H9 (cell line): Measurements from ENCODE around the gene CDKN2D. TPM values are rescaled to one million over a fixed set of nuclear protein-coding genes. Genes with fewer than 3 reads are reported as not detected.

ENCODE experiments used
- DNase-seq: peaks from one replicate; pipeline ENCODE4 v3.0.0-alpha.2; 2017
- H2AFZ ChIP-seq: one replicate; pipeline ENCODE4 v1.6.1; 2013; ENCODE audit warnings: mild to moderate bottlenecking, low read length, control low read depth, moderate library complexity
- H2AK5ac ChIP-seq: 2 replicates; pipeline ENCODE4 v1.6.1; 2013; ENCODE audit warnings: low read length, control low read depth, mixed read lengths; ENCODE audit not compliant: insufficient read length
- H2BK120ac ChIP-seq: one replicate; pipeline ENCODE4 v1.6.1; 2013; ENCODE audit warnings: low read depth, mild to moderate bottlenecking, low read length, control low read depth, inconsistent platforms; ENCODE audit not compliant: poor library complexity, severe bottlenecking
- H2BK12ac ChIP-seq: 2 replicates; pipeline ENCODE4 v1.6.1; 2013; ENCODE audit warnings: low read length, control low read depth, mixed read lengths, low read depth; ENCODE audit not compliant: insufficient read length
- H2BK15ac ChIP-seq: 2 replicates; pipeline ENCODE4 v1.6.1; 2013; ENCODE audit warnings: low read depth, low read length, control low read depth
- H2BK20ac ChIP-seq: one replicate; pipeline ENCODE4 v1.6.1; 2013; ENCODE audit warnings: low read depth, mild to moderate bottlenecking, low read length, control low read depth, inconsistent platforms; ENCODE audit not compliant: poor library complexity, severe bottlenecking
- H2BK5ac ChIP-seq: 2 replicates; pipeline ENCODE4 v1.6.1; 2013; ENCODE audit warnings: low read length, control low read depth, mixed read lengths; ENCODE audit not compliant: insufficient read length
- H3K14ac ChIP-seq: 2 replicates; pipeline ENCODE4 v1.6.1; 2013; ENCODE audit warnings: low read length, control low read depth; ENCODE audit not compliant: insufficient read depth
- H3K18ac ChIP-seq: 2 replicates; pipeline ENCODE4 v1.6.1; 2013; ENCODE audit warnings: low read depth, mild to moderate bottlenecking, mixed read lengths, low read length, control low read depth; ENCODE audit not compliant: insufficient read length
- H3K23ac ChIP-seq: 2 replicates; pipeline ENCODE4 v1.6.1; 2013; ENCODE audit warnings: low read length, control low read depth, mixed read lengths, low read depth; ENCODE audit not compliant: insufficient read length
- H3K23me2 ChIP-seq: 2 replicates; pipeline ENCODE4 v1.6.1; 2013; ENCODE audit warnings: low read depth, mild to moderate bottlenecking, mixed read lengths, low read length, control low read depth; ENCODE audit not compliant: insufficient read length, poor library complexity, severe bottlenecking
- H3K27ac ChIP-seq: 2 replicates; pipeline ENCODE4 v1.5.1; 2013; ENCODE audit warnings: low read length, control low read depth, mixed read lengths, low read depth; ENCODE audit not compliant: insufficient read length
- H3K27me3 ChIP-seq: 2 replicates; pipeline ENCODE4 v1.6.1; 2013; ENCODE audit warnings: low read length, control low read depth, inconsistent platforms; ENCODE audit not compliant: insufficient read depth
- H3K4ac ChIP-seq: 2 replicates; pipeline ENCODE4 v1.6.1; 2013; ENCODE audit warnings: low read depth, mild to moderate bottlenecking, control low read depth, inconsistent platforms, low read length, moderate library complexity
- H3K4me1 ChIP-seq: 2 replicates; pipeline ENCODE4 v1.6.1; 2013; ENCODE audit warnings: low read length, control low read depth, inconsistent platforms; ENCODE audit not compliant: insufficient read depth
- H3K4me2 ChIP-seq: 2 replicates; pipeline ENCODE4 v1.6.1; 2013; ENCODE audit warnings: low read length, control low read depth, mixed read lengths; ENCODE audit not compliant: insufficient read length, insufficient read depth
- H3K56ac ChIP-seq: 2 replicates; pipeline ENCODE4 v1.6.1; 2013; ENCODE audit warnings: low read depth, mild to moderate bottlenecking, mixed read lengths, low read length, control low read depth; ENCODE audit not compliant: insufficient read length
- H3K79me1 ChIP-seq: 2 replicates; pipeline ENCODE4 v1.6.1; 2013; ENCODE audit warnings: low read depth, mild to moderate bottlenecking, moderate library complexity, low read length, control low read depth, inconsistent platforms; ENCODE audit not compliant: insufficient read depth, poor library complexity, severe bottlenecking
- H3K79me2 ChIP-seq: 2 replicates; pipeline ENCODE4 v1.6.1; 2013; ENCODE audit warnings: low read length, control low read depth, inconsistent platforms; ENCODE audit not compliant: insufficient read depth
- H3K9ac ChIP-seq: 2 replicates; pipeline ENCODE4 v1.6.1; 2013; ENCODE audit warnings: low read length, control low read depth, mixed read lengths; ENCODE audit not compliant: insufficient read length; ENCODE audit errors: extremely low read depth
- H3K9me3 ChIP-seq: one replicate; pipeline ENCODE4 v1.6.1; 2013; ENCODE audit warnings: low read depth, low read length, inconsistent platforms; ENCODE audit not compliant: control insufficient read depth
- H3T11ph ChIP-seq: one replicate; pipeline ENCODE4 v1.6.1; 2013; ENCODE audit warnings: mild to moderate bottlenecking, low read length, control low read depth, inconsistent platforms
- H4K20me1 ChIP-seq: one replicate; pipeline ENCODE4 v1.6.1; 2013; ENCODE audit not compliant: control insufficient read depth, insufficient read length, insufficient read depth
- H4K5ac ChIP-seq: 2 replicates; pipeline ENCODE4 v1.6.1; 2013; ENCODE audit warnings: low read depth, mild to moderate bottlenecking, mixed read lengths, low read length, control low read depth; ENCODE audit not compliant: insufficient read length
- H4K8ac ChIP-seq: replicated peaks from 2 replicates; pipeline ENCODE4 v1.6.1; 2013; ENCODE audit warnings: low read length, control low read depth, mixed read lengths, low read depth; ENCODE audit not compliant: insufficient read length
- H4K91ac ChIP-seq: 2 replicates; pipeline ENCODE4 v1.6.1; 2013; ENCODE audit warnings: low read depth, mild to moderate bottlenecking, moderate library complexity, mixed read lengths, low read length, control low read depth; ENCODE audit not compliant: insufficient read length
- H3K27ac Mint-ChIP-seq, 3 experiments: 2 replicates in 2 of 3; 3 replicates in 1 of 3; pipeline ENCODE4 v1.8.0; 2020 to 2021; ENCODE audit warnings: mixed read lengths in 3 of 3, mild to moderate bottlenecking in 1 of 3, moderate library complexity in 1 of 3
- H3K27me3 Mint-ChIP-seq: 2 replicates; pipeline ENCODE4 v1.8.0; 2021; ENCODE audit warnings: low read depth, mild to moderate bottlenecking, moderate library complexity, mixed read lengths
- H3K36me3 Mint-ChIP-seq, 3 experiments: 2 replicates in 2 of 3; 3 replicates in 1 of 3; pipeline ENCODE4 v1.8.0; 2020 to 2021; ENCODE audit warnings: low read depth in 3 of 3, mixed read lengths in 3 of 3; ENCODE audit not compliant: insufficient read depth in 1 of 3
- H3K4me1 Mint-ChIP-seq, 2 experiments: 2 replicates each; pipeline ENCODE4 v1.8.0; 2020; ENCODE audit warnings: mixed read lengths in 2 of 2
- H3K4me3 Mint-ChIP-seq, 2 experiments: 2 replicates in 1 of 2; 3 replicates in 1 of 2; pipeline ENCODE4 v1.8.0; 2020 to 2021; ENCODE audit warnings: mild to moderate bottlenecking in 2 of 2, mixed read lengths in 2 of 2, moderate library complexity in 1 of 2
- H3K9me3 Mint-ChIP-seq, 2 experiments: 2 replicates in 1 of 2; 3 replicates in 1 of 2; pipeline ENCODE4 v1.8.0; 2020; ENCODE audit warnings: mild to moderate bottlenecking in 2 of 2, mixed read lengths in 2 of 2, moderate library complexity in 1 of 2
- CTCF ChIP-seq: fragments of 200-600 bp; sonication (generic); conservative IDR thresholded peaks from 3 replicates; pipeline ENCODE4 v1.8.0; 2021; ENCODE audit warnings: antibody characterized with exemption, mild to moderate bottlenecking
- WGBS: extraction: QIAGEN DNeasy Blood & Tissue Kit; methylation state at CpG from one replicate; pipeline ENCODE4 v1.1.7; 2013; ENCODE audit warnings: missing lambda C conversion rate, low lambda C conversion rate, mixed read lengths; ENCODE audit not compliant: insufficient read length; ENCODE audit errors: extremely low coverage; 5-methylcytosine and 5-hydroxymethylcytosine counted together
- total RNA-seq: library from RNA; stranded (reverse); gene quantifications from 2 replicates; pipeline ENCODE4 v1.2.1, GENCODE V29; 2021

Gene CDKN2D
- total RNA-seq, 1 experiment from 2014 or later = 2.8 TPM

- no peak overlapping the region for H4K8ac ChIP-seq
- no peak overlapping the region for H2BK120ac ChIP-seq
- H3T11ph ChIP-seq = no peak overlapping the region
- Mint-ChIP-seq H3K4me3 (no peak overlapping the region), H3K9me3 (no peaks in the 10 kb centered on the region), H3K27ac (no peak overlapping the region), H3K27me3 (no peaks in the 10 kb centered on the region), H3K36me3 (peaks cover 2 to 11% (median 5%) of the 10 kb centered on the region in 3 experiments; a peak in 6 of 7 replicates), H3K4me1 (no peaks in the 10 kb centered on the region)
- H3K9me3 ChIP-seq = no peaks in the 10 kb centered on the region
- no peak overlapping the region for H3K4me2 ChIP-seq
- no peak overlapping the region for H2AFZ ChIP-seq
- no peak for TF ChIP-seq CTCF
- no peak overlapping the region for H3K23ac ChIP-seq
- H4K5ac ChIP-seq = no peak overlapping the region
- no peaks in the 10 kb centered on the region for H3K27me3 ChIP-seq
- H2BK20ac ChIP-seq = no peak overlapping the region
- H2AK5ac ChIP-seq = no peak overlapping the region
- H3K4me1 ChIP-seq = no peaks in the 10 kb centered on the region
- no peak overlapping the region for H2BK15ac ChIP-seq
- H3K9ac ChIP-seq = no peak overlapping the region
- no peaks in the 10 kb centered on the region for H3K23me2 ChIP-seq
- no peaks in the 10 kb centered on the region for H4K20me1 ChIP-seq
- no peak overlapping the region for H2BK12ac ChIP-seq
- no peak overlapping the region for H3K4ac ChIP-seq
- H3K79me2 ChIP-seq = no peaks in the 10 kb centered on the region
- H3K27ac ChIP-seq = no peak overlapping the region
- no peak overlapping the region for H4K91ac ChIP-seq
- H3K14ac ChIP-seq = no peak overlapping the region
- no peak overlapping the region for H3K56ac ChIP-seq
- no peaks in the 10 kb centered on the region for H3K79me1 ChIP-seq
- H3K18ac ChIP-seq = no peak overlapping the region
- no peak overlapping the region for H2BK5ac ChIP-seq
- DNase-seq = no peak
- WGBS = no CpG with 5 or more reads among the region's 15 CpGs
Measured at GRCh38 chr19:10612499-10613119, 43.8 kb upstream of the CDKN2D start.
